HG03039 (cell line): Measurements from ENCODE around the gene MAP3K12.
"Not testable (repeated sequence)": the region's sequence is repeated elsewhere in the genome, so short reads cannot be mapped to it uniquely, and the experiment has no call there.

Experiments
- ATAC-seq: cut with Tn5 transposase; IDR thresholded peaks from one replicate; pipeline ENCODE4 v1.9.1; 2021; ENCODE audit warnings: mild to moderate bottlenecking, moderate library complexity; ENCODE audit not compliant: unreplicated experiment

The MAP3K12 gene

DNA sequence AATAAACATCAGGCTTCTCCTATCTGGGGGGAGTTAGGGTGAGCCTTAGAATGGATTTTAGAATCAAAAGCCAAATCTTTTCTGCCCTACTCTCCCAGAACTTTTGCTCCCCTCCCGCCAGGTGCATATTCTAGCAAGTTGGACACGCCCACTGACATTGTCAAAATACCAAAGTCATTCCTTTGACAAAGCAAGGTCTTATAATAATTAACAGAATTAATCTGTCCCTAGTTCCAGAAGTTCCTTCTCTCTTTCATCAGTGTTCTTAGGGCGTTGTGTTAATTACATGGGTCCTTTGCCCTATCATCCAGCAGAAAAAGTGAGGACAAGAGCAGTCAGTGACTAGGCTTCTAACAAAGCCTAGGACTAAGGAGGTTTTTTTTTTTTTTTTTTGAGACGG lies 55.3 kb downstream of the MAP3K12 start:
- ATAC-seq = no peak

DNA sequence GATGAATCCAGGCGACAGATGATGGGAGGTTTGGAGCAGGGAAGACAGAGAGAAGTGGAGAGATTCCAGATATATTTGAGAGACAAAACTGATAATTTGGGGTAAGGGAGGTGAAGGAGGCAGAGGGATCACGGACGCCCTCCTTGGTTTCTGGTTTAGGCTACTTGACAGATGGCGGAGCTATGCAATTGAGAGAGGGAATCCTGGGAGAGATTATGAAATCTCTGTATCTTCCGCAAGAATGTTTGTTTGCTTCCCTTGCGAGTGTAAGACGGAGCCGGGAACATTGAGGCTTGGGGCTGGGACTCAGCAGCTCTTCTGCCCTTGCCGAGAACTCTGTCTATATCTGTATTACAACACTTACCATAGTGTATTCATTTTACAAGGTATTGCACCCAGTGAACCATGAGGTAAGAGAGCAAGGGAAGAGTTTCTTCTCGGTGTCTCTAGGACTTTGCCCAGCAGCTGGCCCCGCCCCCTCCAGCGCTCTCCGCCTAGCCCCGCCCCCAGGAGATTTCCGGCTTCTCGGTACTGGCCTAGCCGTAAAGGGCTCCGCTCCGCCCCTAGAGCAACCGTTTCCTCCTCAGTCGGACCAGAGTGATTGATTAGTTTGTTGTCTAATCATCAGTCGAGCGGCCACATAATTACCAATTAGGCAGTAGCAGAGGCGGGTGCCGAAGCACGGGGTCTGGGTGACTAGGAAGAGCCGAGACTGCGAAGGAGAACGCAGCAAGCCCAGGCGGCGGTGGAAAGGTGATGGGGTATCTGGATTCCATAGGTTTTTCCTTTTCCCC lies 58.0 kb downstream of the MAP3K12 start, which contains the start of gene PRR13:
TSS of gene PRR13 (plus strand) at position 695 of the 794 bp plus-strand sequence. CDS start 981 bp downstream, outside the sequence.
- peak; percentile 98 for ATAC-seq

DNA sequence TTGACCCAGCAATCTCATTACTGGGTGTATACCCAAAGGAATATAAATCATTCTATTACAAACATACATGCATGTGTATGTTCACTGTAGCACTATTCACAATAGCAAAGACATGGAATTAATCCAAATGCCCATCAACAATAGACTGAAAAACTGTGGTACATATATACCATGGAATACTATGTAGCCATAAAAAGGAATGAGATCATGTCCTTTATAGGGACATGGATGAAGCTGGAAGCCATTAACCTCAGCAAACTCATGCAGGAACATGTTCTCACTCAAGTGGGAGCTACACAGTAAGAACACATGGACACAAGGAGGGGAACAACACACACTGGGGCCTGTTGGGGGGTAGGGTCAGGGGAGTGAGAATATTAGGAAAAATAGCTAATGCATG lies 59.7 kb downstream of the MAP3K12 start:
- ATAC-seq = not testable (repeated sequence)

DNA sequence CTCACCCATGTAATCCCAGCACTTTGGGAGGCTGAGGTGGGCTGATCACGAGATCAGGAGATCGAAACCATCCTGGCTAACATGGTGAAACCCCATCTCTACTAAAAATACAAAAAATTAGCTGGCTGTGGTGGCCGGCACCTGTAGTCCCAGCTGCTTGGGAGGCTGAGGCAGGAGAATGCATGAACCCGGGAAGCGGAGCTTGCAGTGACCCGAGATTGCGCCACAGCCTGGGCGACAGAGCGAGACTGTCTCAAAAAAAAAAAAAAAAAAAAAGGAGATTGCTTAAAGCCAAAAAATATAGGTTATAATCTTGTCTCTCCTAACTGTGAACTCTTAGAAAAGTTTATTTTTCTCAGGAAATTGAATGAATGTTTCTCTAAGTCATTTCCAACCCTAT lies 63.9 kb downstream of the MAP3K12 start:
- ATAC-seq = not testable (repeated sequence)

DNA sequence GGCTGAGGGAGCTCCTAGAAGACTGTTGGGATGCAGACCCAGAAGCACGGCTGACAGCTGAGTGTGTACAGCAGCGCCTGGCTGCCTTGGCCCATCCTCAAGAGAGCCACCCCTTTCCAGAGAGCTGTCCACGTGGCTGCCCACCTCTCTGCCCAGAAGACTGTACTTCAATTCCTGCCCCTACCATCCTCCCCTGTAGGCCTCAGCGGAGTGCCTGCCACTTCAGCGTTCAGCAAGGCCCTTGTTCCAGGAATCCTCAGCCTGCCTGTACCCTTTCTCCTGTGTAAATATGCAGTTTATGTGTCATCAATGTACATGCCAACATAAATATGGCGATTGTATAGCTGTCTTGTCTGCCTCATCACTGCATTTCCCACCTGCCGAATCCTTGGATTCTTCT lies 68.1 kb downstream of the MAP3K12 start:
- no peak for ATAC-seq

DNA sequence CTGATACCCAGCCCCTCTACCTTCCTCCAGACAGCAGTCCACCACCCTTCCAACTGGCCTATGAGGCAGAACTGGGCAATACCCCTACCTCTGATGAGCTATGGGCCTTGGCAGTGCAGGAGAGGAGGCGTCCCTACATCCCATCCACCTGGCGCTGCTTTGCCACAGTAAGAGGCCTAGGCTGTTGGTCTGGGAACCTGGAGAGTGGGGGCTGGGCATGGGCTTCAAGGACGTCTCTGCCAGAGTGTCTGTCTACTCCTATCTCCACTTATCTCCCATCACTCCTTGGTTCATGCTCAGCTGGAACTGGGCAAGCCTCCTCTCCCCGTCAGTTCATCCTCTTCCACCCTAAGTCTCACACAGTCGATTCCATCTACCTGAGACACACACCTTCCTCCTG lies 69.1 kb downstream of the MAP3K12 start:
- ATAC-seq = no peak
